Measurements from ENCODE around the gene ERG28. TPM values are rescaled to one million over a fixed set of nuclear protein-coding genes. Genes with fewer than 3 reads are reported as not detected.

ERG28 gene
- total RNA-seq, 1 experiment from 2014 or later, result 43.3 TPM

- Histone ChIP-seq H3K9me3 (ENCODE audit: low read depth, low read length, poor library complexity, severe bottlenecking) (no peaks in the 10 kb centered on the region), H3K27ac (ENCODE audit: low read depth, low read length, poor library complexity, severe bottlenecking) (no peak overlapping the region), H3K36me3 (ENCODE audit: insufficient read depth, low read length, poor library complexity, severe bottlenecking) (no peaks in the 10 kb centered on the region), H3K4me3 (ENCODE audit: low read depth, low read length, poor library complexity, severe bottlenecking) (no peak overlapping the region), H3K4me1 (ENCODE audit: insufficient read depth, low read length, poor library complexity, severe bottlenecking) (no peaks in the 10 kb centered on the region), H3K27me3 (replicated peaks; ENCODE audit: insufficient read depth, low read depth, low read length, poor library complexity) (no peaks in the 10 kb centered on the region)
- intact Hi-C loops (cut with micrococcal nuclease; ENCODE audit: unreplicated experiment), result no loop called here
- POLR2A ChIA-PET (ENCODE audit: low non-redundant PET), result no interaction called here
- CTCF ChIA-PET, result no interaction called here
- no peak for TF ChIP-seq EZH2 (IDR thresholded peaks at IDR 0.05; ENCODE audit: borderline replicate concordance, low read depth, low read length, poor library complexity, severe bottlenecking)
- no TSS peak for BruUV-seq (replicated peaks)
- DNase-seq (ENCODE audit: low spot score), result no peak
Measured at GRCh38 chr14:75627406-75627805, 33.3 kb downstream of the ERG28 start.

- ChIA-PET CTCF (no interaction called here), POLR2A (ENCODE audit: low non-redundant PET) (no interaction called here)
- no peak for DNase-seq (ENCODE audit: low spot score)
- Histone ChIP-seq H3K9me3 (ENCODE audit: low read depth, low read length, poor library complexity, severe bottlenecking) (no peaks in the 10 kb centered on the region), H3K36me3 (ENCODE audit: insufficient read depth, low read length, poor library complexity, severe bottlenecking) (no peaks in the 10 kb centered on the region), H3K4me3 (ENCODE audit: low read depth, low read length, poor library complexity, severe bottlenecking) (no peak overlapping the region), H3K4me1 (ENCODE audit: insufficient read depth, low read length, poor library complexity, severe bottlenecking) (no peaks in the 10 kb centered on the region), H3K27ac (ENCODE audit: low read depth, low read length, poor library complexity, severe bottlenecking) (no peak overlapping the region), H3K27me3 (replicated peaks; ENCODE audit: insufficient read depth, low read depth, low read length, poor library complexity) (no peaks in the 10 kb centered on the region)
- intact Hi-C loops (cut with micrococcal nuclease; ENCODE audit: unreplicated experiment), result no loop called here
- BruUV-seq (replicated peaks), result no TSS peak
- TF ChIP-seq EZH2 (IDR thresholded peaks at IDR 0.05; ENCODE audit: borderline replicate concordance, low read depth, low read length, poor library complexity, severe bottlenecking), result no peak
- TF ChIP-seq CTCF (conservative IDR thresholded peaks at IDR 0.05; ENCODE audit: low read depth, low read length), result no peak
Measured at GRCh38 chr14:75626863-75627262, 33.8 kb downstream of the ERG28 start.

- ChIA-PET CTCF (no interaction called here), POLR2A (ENCODE audit: low non-redundant PET) (no interaction called here)
- intact Hi-C loops (cut with micrococcal nuclease; ENCODE audit: unreplicated experiment), result no loop called here
- DNase-seq (ENCODE audit: low spot score), result no peak
- Histone ChIP-seq H3K27me3 (replicated peaks; ENCODE audit: insufficient read depth, low read depth, low read length, poor library complexity) (no peaks in the 10 kb centered on the region), H3K36me3 (ENCODE audit: insufficient read depth, low read length, poor library complexity, severe bottlenecking) (no peaks in the 10 kb centered on the region), H3K9me3 (ENCODE audit: low read depth, low read length, poor library complexity, severe bottlenecking) (no peaks in the 10 kb centered on the region), H3K27ac (ENCODE audit: low read depth, low read length, poor library complexity, severe bottlenecking) (no peak overlapping the region), H3K4me1 (ENCODE audit: insufficient read depth, low read length, poor library complexity, severe bottlenecking) (no peaks in the 10 kb centered on the region), H3K4me3 (ENCODE audit: low read depth, low read length, poor library complexity, severe bottlenecking) (no peak overlapping the region)
- TF ChIP-seq CTCF (conservative IDR thresholded peaks at IDR 0.05; ENCODE audit: low read depth, low read length) (no peak), EZH2 (IDR thresholded peaks at IDR 0.05; ENCODE audit: borderline replicate concordance, low read depth, low read length, poor library complexity, severe bottlenecking) (no peak)
- BruUV-seq (replicated peaks), result no TSS peak
Measured at GRCh38 chr14:75626396-75626795, 34.3 kb downstream of the ERG28 start.

- H3K36me3 ChIP-seq (ENCODE audit: insufficient read depth, low read length, poor library complexity, severe bottlenecking), result no peaks in the 10 kb centered on the region
- ChIA-PET CTCF (no interaction called here), POLR2A (ENCODE audit: low non-redundant PET) (no interaction called here)
- no peaks in the 10 kb centered on the region for H3K4me1 ChIP-seq (ENCODE audit: insufficient read depth, low read length, poor library complexity, severe bottlenecking)
- no peak overlapping the region for H3K27ac ChIP-seq (ENCODE audit: low read depth, low read length, poor library complexity, severe bottlenecking)
- H3K4me3 ChIP-seq (ENCODE audit: low read depth, low read length, poor library complexity, severe bottlenecking), result no peak overlapping the region
- no TSS peak for BruUV-seq (replicated peaks)
- no peak for DNase-seq (ENCODE audit: low spot score)
- no peaks in the 10 kb centered on the region for H3K27me3 ChIP-seq (replicated peaks; ENCODE audit: insufficient read depth, low read depth, low read length, poor library complexity)
- H3K9me3 ChIP-seq (ENCODE audit: low read depth, low read length, poor library complexity, severe bottlenecking), result no peaks in the 10 kb centered on the region
- intact Hi-C loops (cut with micrococcal nuclease; ENCODE audit: unreplicated experiment), result no loop called here
- no peak for TF ChIP-seq EZH2 (IDR thresholded peaks at IDR 0.05; ENCODE audit: borderline replicate concordance, low read depth, low read length, poor library complexity, severe bottlenecking)
- TF ChIP-seq CTCF (conservative IDR thresholded peaks at IDR 0.05; ENCODE audit: low read depth, low read length), result no peak
Measured at GRCh38 chr14:75625034-75625433, 35.6 kb downstream of the ERG28 start.

Measured in A673 (cell line).